Measurements from ENCODE around the gene CLIC1.

DNA sequence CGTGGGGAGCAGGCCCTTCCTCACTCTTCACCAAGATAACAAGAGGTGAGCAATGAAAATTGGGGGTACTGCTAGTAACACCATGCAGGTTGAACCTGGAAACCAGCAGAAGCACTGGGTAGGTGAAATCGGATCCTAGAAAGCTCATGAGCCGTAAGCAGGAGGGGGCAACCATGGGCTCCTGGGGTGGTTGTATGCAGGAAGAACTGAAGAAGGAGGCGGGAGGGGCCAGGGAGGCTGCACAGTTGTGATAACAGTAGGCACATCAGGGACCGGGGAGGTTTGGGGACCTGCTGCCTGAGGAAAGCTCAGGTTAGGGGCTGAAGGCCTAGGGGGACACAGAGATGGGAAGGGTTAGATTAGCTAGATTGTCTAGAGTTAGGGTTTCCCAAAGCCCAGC, 49.8 kb downstream of the CLIC1 start:
- TF ChIP-seq POLR2A (IDR thresholded peaks at IDR 0.05), result no peak
- TF ChIP-seq, protein P1, sequence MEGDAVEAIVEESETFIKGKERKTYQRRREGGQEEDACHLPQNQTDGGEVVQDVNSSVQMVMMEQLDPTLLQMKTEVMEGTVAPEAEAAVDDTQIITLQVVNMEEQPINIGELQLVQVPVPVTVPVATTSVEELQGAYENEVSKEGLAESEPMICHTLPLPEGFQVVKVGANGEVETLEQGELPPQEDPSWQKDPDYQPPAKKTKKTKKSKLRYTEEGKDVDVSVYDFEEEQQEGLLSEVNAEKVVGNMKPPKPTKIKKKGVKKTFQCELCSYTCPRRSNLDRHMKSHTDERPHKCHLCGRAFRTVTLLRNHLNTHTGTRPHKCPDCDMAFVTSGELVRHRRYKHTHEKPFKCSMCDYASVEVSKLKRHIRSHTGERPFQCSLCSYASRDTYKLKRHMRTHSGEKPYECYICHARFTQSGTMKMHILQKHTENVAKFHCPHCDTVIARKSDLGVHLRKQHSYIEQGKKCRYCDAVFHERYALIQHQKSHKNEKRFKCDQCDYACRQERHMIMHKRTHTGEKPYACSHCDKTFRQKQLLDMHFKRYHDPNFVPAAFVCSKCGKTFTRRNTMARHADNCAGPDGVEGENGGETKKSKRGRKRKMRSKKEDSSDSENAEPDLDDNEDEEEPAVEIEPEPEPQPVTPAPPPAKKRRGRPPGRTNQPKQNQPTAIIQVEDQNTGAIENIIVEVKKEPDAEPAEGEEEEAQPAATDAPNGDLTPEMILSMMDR (IDR thresholded peaks at IDR 0.05), result no peak
